ENCODE measurements around the gene HPSE. TPM values are rescaled to one million over a fixed set of nuclear protein-coding genes. Genes with fewer than 3 reads are reported as not detected.
A peak's percentile ranks its signal among the peaks of the same experiment; 100 is the strongest.

The HPSE gene
- total and polyA plus RNA-seq, 8 donors: 1.3 to 19.2 (median 1.8) TPM

DNA sequence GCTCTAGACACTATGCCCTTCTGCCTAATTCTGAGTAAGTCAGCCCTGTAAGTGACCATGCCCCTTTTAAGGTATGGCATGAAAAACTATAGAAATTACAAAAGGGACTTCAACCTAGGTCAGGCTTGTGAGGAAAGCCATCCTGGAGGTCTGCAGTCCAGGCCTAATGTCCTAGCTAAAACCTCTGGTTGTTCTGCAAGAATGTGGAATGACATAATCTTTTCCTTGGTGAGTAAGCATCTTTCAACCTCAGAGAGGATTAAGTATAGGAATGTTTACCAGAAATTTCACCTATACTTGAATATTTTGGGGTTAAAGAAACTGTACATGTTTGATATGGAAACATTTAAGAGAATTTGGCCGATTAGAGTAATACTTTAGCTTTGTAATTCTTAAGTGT lies 23.8 kb upstream of the HPSE start:
- H3K4me3 ChIP-seq: no peak overlapping the region
- TF ChIP-seq, protein P1, sequence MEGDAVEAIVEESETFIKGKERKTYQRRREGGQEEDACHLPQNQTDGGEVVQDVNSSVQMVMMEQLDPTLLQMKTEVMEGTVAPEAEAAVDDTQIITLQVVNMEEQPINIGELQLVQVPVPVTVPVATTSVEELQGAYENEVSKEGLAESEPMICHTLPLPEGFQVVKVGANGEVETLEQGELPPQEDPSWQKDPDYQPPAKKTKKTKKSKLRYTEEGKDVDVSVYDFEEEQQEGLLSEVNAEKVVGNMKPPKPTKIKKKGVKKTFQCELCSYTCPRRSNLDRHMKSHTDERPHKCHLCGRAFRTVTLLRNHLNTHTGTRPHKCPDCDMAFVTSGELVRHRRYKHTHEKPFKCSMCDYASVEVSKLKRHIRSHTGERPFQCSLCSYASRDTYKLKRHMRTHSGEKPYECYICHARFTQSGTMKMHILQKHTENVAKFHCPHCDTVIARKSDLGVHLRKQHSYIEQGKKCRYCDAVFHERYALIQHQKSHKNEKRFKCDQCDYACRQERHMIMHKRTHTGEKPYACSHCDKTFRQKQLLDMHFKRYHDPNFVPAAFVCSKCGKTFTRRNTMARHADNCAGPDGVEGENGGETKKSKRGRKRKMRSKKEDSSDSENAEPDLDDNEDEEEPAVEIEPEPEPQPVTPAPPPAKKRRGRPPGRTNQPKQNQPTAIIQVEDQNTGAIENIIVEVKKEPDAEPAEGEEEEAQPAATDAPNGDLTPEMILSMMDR (IDR thresholded peaks at IDR 0.05): no peak
- DNase-seq: no peak
- H3K27me3 ChIP-seq: no peaks in the 10 kb centered on the region
- ATAC-seq: peak; percentile 48
- no peaks in the 10 kb centered on the region for H3K36me3 ChIP-seq
- H3K9me3 ChIP-seq: peaks cover 0 to 5% of the 10 kb centered on the region in 2 donors
- intact Hi-C loops (cut with DNase I): no loop called here
- H3K4me1 ChIP-seq: peaks cover 0 to 7% of the 10 kb centered on the region in 2 donors
- H3K27ac ChIP-seq: peak overlapping the region in 1 of 2 donors; percentile 26

- DNase-seq (peak in 1 of 4 donors; percentile 49), ATAC-seq (peak; percentile 89)
- no peaks in the 10 kb centered on the region for H3K36me3 ChIP-seq
- no peak overlapping the region for H3K4me3 ChIP-seq
- no peaks in the 10 kb centered on the region for H3K27me3 ChIP-seq
- TF ChIP-seq, protein P1 (IDR thresholded peaks at IDR 0.05): no peak
- peaks cover 0 to 7% of the 10 kb centered on the region in 2 donors for H3K4me1 ChIP-seq
- peaks cover 0 to 7% of the 10 kb centered on the region in 2 donors for H3K9me3 ChIP-seq
- intact Hi-C loops (cut with DNase I): no loop called here
- H3K27ac ChIP-seq: peak overlapping the region; percentile 16 to 75
Observed at GRCh38 chr4:83356899-83357661, 22.4 kb upstream of the HPSE start.

- TF ChIP-seq, protein P1 (IDR thresholded peaks at IDR 0.05): no peak
Observed at GRCh38 chr4:83353516-83353915, 18.9 kb upstream of the HPSE start.

DNA sequence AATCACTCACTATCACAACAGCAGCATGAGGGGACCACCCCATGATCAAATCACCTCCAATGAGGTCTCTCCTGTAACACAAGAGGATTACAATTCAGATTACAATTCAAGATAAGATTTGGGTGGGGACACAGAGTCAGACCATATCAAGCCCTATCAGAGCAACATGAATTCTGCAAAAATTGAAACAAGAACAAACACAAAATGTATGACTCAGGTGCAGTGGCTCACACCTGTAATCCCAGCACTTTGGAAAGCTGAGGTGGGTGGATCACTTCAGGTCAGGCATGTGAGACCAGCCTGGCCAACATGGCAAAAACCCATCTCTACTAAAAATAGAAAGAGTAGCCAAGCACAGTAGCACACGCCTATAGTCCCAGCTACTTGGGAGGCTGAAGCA lies 13.4 kb upstream of the HPSE start:
- ATAC-seq (no peak), DNase-seq (no peak)
- H3K4me1 ChIP-seq: no peaks in the 10 kb centered on the region
- peaks cover 0 to 5% of the 10 kb centered on the region in 2 donors for H3K9me3 ChIP-seq
- H3K36me3 ChIP-seq: no peaks in the 10 kb centered on the region
- TF ChIP-seq, protein P1 (IDR thresholded peaks at IDR 0.05): no peak
- intact Hi-C loops (cut with DNase I): no loop called here
- no peaks in the 10 kb centered on the region for H3K27me3 ChIP-seq
- H3K27ac ChIP-seq: no peak overlapping the region
- no peak overlapping the region for H3K4me3 ChIP-seq

More at GRCh38 chr4:83353516-83353915, 18.9 kb upstream of the HPSE start:
- Histone ChIP-seq H3K36me3 (no peaks in the 10 kb centered on the region), H3K4me3 (no peak overlapping the region), H3K27ac (no peak overlapping the region), H3K27me3 (no peaks in the 10 kb centered on the region), H3K4me1 (peaks cover 0 to 7% of the 10 kb centered on the region in 2 donors), H3K9me3 (peaks cover 0 to 7% of the 10 kb centered on the region in 2 donors)
- intact Hi-C loops (cut with DNase I): no loop called here
- DNase-seq: no peak
- no peak for ATAC-seq

GRCh38 chr4:83342476-83342875 lies 7.8 kb upstream of the HPSE start:
- intact Hi-C loops (cut with DNase I): no loop called here
- Histone ChIP-seq H3K4me3 (no peak overlapping the region), H3K36me3 (no peaks in the 10 kb centered on the region), H3K9me3 (peaks cover 0 to 8% of the 10 kb centered on the region in 2 donors), H3K27ac (no peak overlapping the region), H3K4me1 (no peaks in the 10 kb centered on the region), H3K27me3 (no peaks in the 10 kb centered on the region)
- TF ChIP-seq, protein P1 (IDR thresholded peaks at IDR 0.05): no peak
- no peak for ATAC-seq
- no peak for DNase-seq
